Hepatocyte (in vitro differentiated cells): ENCODE data around the gene DPT. TPM values are rescaled to one million over a fixed set of nuclear protein-coding genes. Genes with fewer than 3 reads are reported as not detected.

Experiments
- DNase-seq: peaks from one replicate; pipeline ENCODE4 v3.0.0-alpha.2; 2016; ENCODE audit warnings: low spot score
- H2AFZ ChIP-seq: fragments of 200-600 bp; sonication (generic); 2 replicates; pipeline ENCODE4 v1.6.0; 2016; ENCODE audit warnings: antibody characterized with exemption, mild to moderate bottlenecking
- H3K27ac ChIP-seq: fragments of 200-600 bp; sonication (generic); 2 replicates; pipeline ENCODE4 v1.5.1; 2016; ENCODE audit warnings: mild to moderate bottlenecking
- H3K27me3 ChIP-seq: fragments of 200-600 bp; sonication (generic); 2 replicates; pipeline ENCODE4 v1.6.1; 2016
- H3K36me3 ChIP-seq: fragments of 200-600 bp; sonication (generic); replicated peaks from 2 replicates; pipeline ENCODE4 v1.5.1; 2016; ENCODE audit warnings: low read depth; ENCODE audit not compliant: insufficient read depth
- H3K4me1 ChIP-seq: fragments of 200-600 bp; sonication (generic); 2 replicates; pipeline ENCODE4 v1.5.1; 2016; ENCODE audit warnings: mild to moderate bottlenecking, moderate library complexity; ENCODE audit not compliant: insufficient read depth
- H3K4me2 ChIP-seq: fragments of 200-600 bp; sonication (generic); 2 replicates; pipeline ENCODE4 v1.6.0; 2016
- H3K4me3 ChIP-seq: fragments of 200-600 bp; sonication (generic); 2 replicates; pipeline ENCODE4 v1.5.1; 2016; ENCODE audit warnings: mild to moderate bottlenecking
- H3K79me2 ChIP-seq: fragments of 200-600 bp; sonication (generic); 2 replicates; pipeline ENCODE4 v1.6.0; 2017; ENCODE audit warnings: mild to moderate bottlenecking
- H3K9me2 ChIP-seq: fragments of 200-600 bp; sonication (generic); replicated peaks from 2 replicates; pipeline ENCODE4 v1.6.0; 2017; ENCODE audit warnings: mild to moderate bottlenecking; ENCODE audit not compliant: insufficient read depth
- H3K9me3 ChIP-seq: fragments of 200-600 bp; sonication (generic); 2 replicates; pipeline ENCODE4 v1.5.1; 2016; ENCODE audit warnings: low read depth, mild to moderate bottlenecking
- H4K20me1 ChIP-seq: fragments of 200-600 bp; sonication (generic); 2 replicates; pipeline ENCODE4 v1.6.0; 2016; ENCODE audit warnings: mild to moderate bottlenecking; ENCODE audit not compliant: insufficient read depth, poor library complexity, severe bottlenecking
- EZH2 ChIP-seq: fragments of 200-600 bp; sonication (generic); IDR thresholded peaks from 2 replicates; pipeline ENCODE4 v1.6.1; 2016; ENCODE audit warnings: antibody characterized with exemption, mild to moderate bottlenecking, borderline replicate concordance
- EZH2phosphoT487 ChIP-seq: fragments of 200-600 bp; sonication (generic); IDR thresholded peaks from one replicate; pipeline ENCODE4 v1.6.1; 2018; ENCODE audit warnings: antibody characterized with exemption, mild to moderate bottlenecking, low read depth, moderate library complexity; ENCODE audit not compliant: unreplicated experiment, severe bottlenecking
- WGBS: methylation state at CpG from one replicate; pipeline ENCODE4 v1.1.6; 2016; ENCODE audit warnings: low lambda C conversion rate; ENCODE audit errors: missing lambda C conversion rate; 5-methylcytosine and 5-hydroxymethylcytosine counted together
- polyA plus RNA-seq: library from polyadenylated mRNA; unstranded; fragments of >200 nt; fragmentation: Nextera tagmentation; extraction: Ambion mirVana; gene quantifications from 2 replicates; pipeline ENCODE4 v1.2.1, GENCODE V29; 2016
- total RNA-seq: library from RNA; depleted of rRNA; stranded (reverse); fragments of >200 nt; gene quantifications from 2 replicates; pipeline ENCODE4 v1.2.3, GENCODE V29; 2014
- TF ChIP-seq, protein P1 (sequence below): fragments of 200-600 bp; sonication (generic); IDR thresholded peaks from 2 replicates; pipeline ENCODE4 v1.5.1; 2016; ENCODE audit warnings: antibody characterized with exemption, mild to moderate bottlenecking; ENCODE audit not compliant: poor library complexity

The DPT gene
- total RNA-seq = 12.5 and 13.5 TPM in 2 replicates
- 8.2 and 14.6 TPM in 2 replicates for polyA plus RNA-seq

DNA sequence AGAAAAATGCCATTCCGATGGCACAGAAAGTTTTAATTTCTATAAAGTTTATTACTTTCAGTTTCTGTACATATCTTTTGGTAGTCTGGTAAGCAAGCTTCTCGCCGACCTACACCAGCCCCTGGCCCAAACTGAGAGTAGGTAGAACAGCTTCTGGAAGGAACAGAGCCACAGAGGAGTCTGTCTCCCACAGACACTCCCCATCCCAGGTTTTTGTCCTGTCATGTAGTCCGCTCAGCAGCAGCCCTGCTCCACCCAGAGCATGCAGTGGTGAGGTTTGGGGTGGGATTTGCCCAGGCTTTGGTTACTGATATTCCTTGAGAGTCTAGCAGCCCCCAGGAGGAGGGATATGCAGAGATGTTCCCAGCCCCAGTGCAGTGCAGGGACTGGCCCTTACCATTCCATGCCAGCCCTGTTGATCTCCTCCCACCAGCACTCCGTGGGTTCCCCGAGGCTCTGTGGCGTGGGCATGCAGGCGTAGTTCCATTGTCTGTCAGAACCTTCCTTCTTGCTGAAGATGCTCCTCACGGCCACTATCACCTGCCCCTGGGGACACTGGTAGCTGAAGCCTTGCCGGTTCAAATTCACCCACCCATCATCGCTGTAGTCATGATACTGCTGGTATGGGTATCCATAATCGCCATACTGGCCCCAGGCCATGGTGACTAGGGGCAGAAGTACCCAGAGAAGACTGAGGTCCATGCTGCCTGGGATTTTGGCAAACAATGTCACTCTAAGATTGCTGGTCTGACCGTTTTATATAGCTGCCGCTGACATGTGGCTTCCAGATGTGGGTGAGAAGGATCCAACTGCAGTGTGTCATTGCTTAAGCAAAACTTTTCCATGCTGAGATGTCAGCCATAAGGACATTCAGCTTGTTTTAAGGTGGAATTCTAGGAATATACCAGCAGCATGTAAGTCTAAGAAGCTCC lies at the start of gene DPT:
Gene DPT (minus strand): TSS at position 734 of the 932 bp plus-strand sequence. CDS start 32 bp downstream, at position 702.
- peak; percentile 35 for DNase-seq
- Histone ChIP-seq H3K9me2 (no peaks in the 10 kb centered on the region), H4K20me1 (no peaks in the 10 kb centered on the region), H3K36me3 (no peaks in the 10 kb centered on the region), H3K27me3 (no peaks in the 10 kb centered on the region), H3K9me3 (no peaks in the 10 kb centered on the region), H3K4me1 (peaks cover 18% of the 10 kb centered on the region), H3K4me2 (peak within 1 kb of the TSS; percentile 1), H3K27ac (peak within 1 kb of the TSS; percentile 43), H2AFZ (no peak within 1 kb of the TSS), H3K4me3 (no peak within 1 kb of the TSS), H3K79me2 (no peaks in the 10 kb centered on the region)
- 80% methylated on average over 14 of the region's 14 CpGs for WGBS
- TF ChIP-seq, protein P1, sequence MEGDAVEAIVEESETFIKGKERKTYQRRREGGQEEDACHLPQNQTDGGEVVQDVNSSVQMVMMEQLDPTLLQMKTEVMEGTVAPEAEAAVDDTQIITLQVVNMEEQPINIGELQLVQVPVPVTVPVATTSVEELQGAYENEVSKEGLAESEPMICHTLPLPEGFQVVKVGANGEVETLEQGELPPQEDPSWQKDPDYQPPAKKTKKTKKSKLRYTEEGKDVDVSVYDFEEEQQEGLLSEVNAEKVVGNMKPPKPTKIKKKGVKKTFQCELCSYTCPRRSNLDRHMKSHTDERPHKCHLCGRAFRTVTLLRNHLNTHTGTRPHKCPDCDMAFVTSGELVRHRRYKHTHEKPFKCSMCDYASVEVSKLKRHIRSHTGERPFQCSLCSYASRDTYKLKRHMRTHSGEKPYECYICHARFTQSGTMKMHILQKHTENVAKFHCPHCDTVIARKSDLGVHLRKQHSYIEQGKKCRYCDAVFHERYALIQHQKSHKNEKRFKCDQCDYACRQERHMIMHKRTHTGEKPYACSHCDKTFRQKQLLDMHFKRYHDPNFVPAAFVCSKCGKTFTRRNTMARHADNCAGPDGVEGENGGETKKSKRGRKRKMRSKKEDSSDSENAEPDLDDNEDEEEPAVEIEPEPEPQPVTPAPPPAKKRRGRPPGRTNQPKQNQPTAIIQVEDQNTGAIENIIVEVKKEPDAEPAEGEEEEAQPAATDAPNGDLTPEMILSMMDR = no peak
- TF ChIP-seq EZH2phosphoT487 = no peak

GRCh38 chr1:168775366-168775765 lies 46.4 kb upstream of the DPT start:
- Histone ChIP-seq H3K36me3 (no peaks in the 10 kb centered on the region), H3K9me2 (no peaks in the 10 kb centered on the region), H2AFZ (no peak overlapping the region), H3K27ac (no peak overlapping the region), H3K4me1 (peaks cover 13% of the 10 kb centered on the region), H3K79me2 (no peaks in the 10 kb centered on the region), H4K20me1 (no peaks in the 10 kb centered on the region), H3K9me3 (no peaks in the 10 kb centered on the region), H3K4me2 (no peak overlapping the region), H3K27me3 (no peaks in the 10 kb centered on the region), H3K4me3 (no peak overlapping the region)
- WGBS = 89% methylated on average over 3 of the region's 3 CpGs
- TF ChIP-seq EZH2phosphoT487 = no peak
- TF ChIP-seq, protein P1 = no peak
- DNase-seq = no peak

DNA sequence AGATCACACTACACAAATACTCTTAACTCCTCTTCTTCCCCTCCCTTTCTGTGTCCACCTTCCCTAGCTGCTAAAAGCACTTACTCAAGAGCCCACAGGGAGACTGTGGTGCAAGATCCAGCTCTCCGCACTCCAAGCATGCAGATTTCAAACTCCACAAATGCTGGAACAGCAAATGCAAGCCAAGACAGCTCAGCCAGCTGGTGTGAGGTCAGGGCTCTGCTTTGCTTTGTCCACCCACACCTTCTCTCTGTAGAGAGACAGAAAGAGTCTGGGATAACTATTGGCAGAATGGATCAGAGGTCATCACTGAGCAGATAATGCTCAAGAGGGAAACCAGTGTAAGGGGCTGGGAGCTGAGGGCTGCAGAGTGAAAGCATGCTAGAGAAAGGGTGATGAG lies 45.2 kb upstream of the DPT start:
- H3K4me1 ChIP-seq = peaks cover 13% of the 10 kb centered on the region
- no peaks in the 10 kb centered on the region for H3K79me2 ChIP-seq
- no peaks in the 10 kb centered on the region for H3K9me2 ChIP-seq
- no peaks in the 10 kb centered on the region for H3K36me3 ChIP-seq
- no peaks in the 10 kb centered on the region for H3K9me3 ChIP-seq
- peak overlapping the region; percentile 28 for H3K4me2 ChIP-seq
- WGBS = 63% methylated on average over 1 of the region's 1 CpG
- DNase-seq = peak; percentile 31
- no peaks in the 10 kb centered on the region for H3K27me3 ChIP-seq
- H3K27ac ChIP-seq = peak overlapping the region; percentile 61
- no peak overlapping the region for H3K4me3 ChIP-seq
- H2AFZ ChIP-seq = peak overlapping the region; percentile 6
- H4K20me1 ChIP-seq = no peaks in the 10 kb centered on the region
- TF ChIP-seq, protein P1 = no peak
- TF ChIP-seq EZH2phosphoT487 = no peak
- no peak for TF ChIP-seq EZH2
